IMR-90 (cell line): ENCODE measurements around the gene HDC. TPM values are rescaled to one million over a fixed set of nuclear protein-coding genes. Genes with fewer than 3 reads are reported as not detected.

Experiments
- ATAC-seq: fragments of 200-7000 bp; cut with Tn5 transposase; 2 replicates; pipeline ENCODE4 v1.9.1; 2020; ENCODE audit warnings: low read depth, mild to moderate bottlenecking, moderate library complexity
- BruUV-seq: library from RNA; stranded (reverse); fragments of 400-500 nt; replicated peaks from 2 replicates; lab custom pipeline; 2021; lab: Mats Ljungman, UMichigan
- CTCF ChIA-PET: fragments of 300-600 bp; formaldehyde crosslinking; extraction: SDS; loops from one replicate; lab custom pipeline; 2021; ENCODE audit warnings: antibody characterized with exemption; lab: Yijun Ruan, JAX
- POLR2A ChIA-PET: fragments of 300-600 bp; sonication (Branson Sonifier 250); formaldehyde crosslinking; loops from one replicate; lab custom pipeline; 2022; ENCODE audit warnings: antibody characterized with exemption; ENCODE audit not compliant: unreplicated experiment; lab: Charles Lee
- DNase-seq: peaks from one replicate; pipeline ENCODE4 v3.0.0; 2013
- H2AFZ ChIP-seq: replicated peaks from 2 replicates; pipeline ENCODE3; 2013; ENCODE audit warnings: low read length, mild to moderate bottlenecking; ENCODE audit not compliant: poor library complexity
- H2AK5ac ChIP-seq: 2 replicates; pipeline ENCODE4 v1.6.1; 2013; ENCODE audit warnings: low read depth, low read length, inconsistent platforms
- H2AK9ac ChIP-seq: replicated peaks from 2 replicates; pipeline ENCODE3; 2013; ENCODE audit warnings: mild to moderate bottlenecking, low read depth, low read length, moderate library complexity; ENCODE audit not compliant: poor library complexity
- H2BK120ac ChIP-seq: 2 replicates; pipeline ENCODE4 v1.6.1; 2013; ENCODE audit warnings: low read depth, low read length, inconsistent platforms
- H2BK15ac ChIP-seq: 3 replicates; pipeline ENCODE4 v1.6.1; 2013; ENCODE audit warnings: low read depth, low read length, inconsistent platforms
- H2BK20ac ChIP-seq: 2 replicates; pipeline ENCODE4 v1.6.1; 2013; ENCODE audit warnings: low read depth, mild to moderate bottlenecking, inconsistent platforms, low read length, moderate library complexity
- H2BK5ac ChIP-seq: 2 replicates; pipeline ENCODE4 v1.6.1; 2013; ENCODE audit warnings: mild to moderate bottlenecking, low read depth, low read length, inconsistent platforms; ENCODE audit not compliant: poor library complexity, severe bottlenecking
- H3K14ac ChIP-seq: replicated peaks from 2 replicates; pipeline ENCODE4 v1.6.1; 2013; ENCODE audit warnings: low read depth, low read length, inconsistent platforms
- H3K18ac ChIP-seq: 2 replicates; pipeline ENCODE4 v1.6.1; 2013; ENCODE audit warnings: low read depth, low read length, control low read depth
- H3K23ac ChIP-seq: 2 replicates; pipeline ENCODE4 v1.6.1; 2013; ENCODE audit warnings: low read depth, low read length, inconsistent platforms
- H3K27ac ChIP-seq: 2 replicates; pipeline ENCODE4 v1.5.1; 2013; ENCODE audit warnings: mild to moderate bottlenecking, control low read depth, low read length; ENCODE audit not compliant: insufficient read depth
- H3K27me3 ChIP-seq: 2 replicates; pipeline ENCODE4 v1.6.1; 2013; ENCODE audit warnings: low read length; ENCODE audit not compliant: control insufficient read depth, insufficient read depth
- H3K36me3 ChIP-seq: 2 replicates; pipeline ENCODE4 v1.6.1; 2013; ENCODE audit warnings: low read length, mixed read lengths; ENCODE audit not compliant: control insufficient read depth, insufficient read depth
- H3K4ac ChIP-seq: 2 replicates; pipeline ENCODE4 v1.6.1; 2013; ENCODE audit warnings: low read depth, low read length, inconsistent platforms
- H3K4me1 ChIP-seq: 2 replicates; pipeline ENCODE4 v1.6.1; 2013; ENCODE audit warnings: low read length, mixed read lengths; ENCODE audit not compliant: control insufficient read depth, insufficient read depth
- H3K4me2 ChIP-seq: 2 replicates; pipeline ENCODE4 v1.6.1; 2013; ENCODE audit warnings: low read depth, mild to moderate bottlenecking, control low read depth, low read length, moderate library complexity
- H3K4me3 ChIP-seq: 2 replicates; pipeline ENCODE4 v1.5.1; 2013; ENCODE audit warnings: low read depth, mild to moderate bottlenecking, control low read depth, low read length, moderate library complexity; ENCODE audit not compliant: insufficient read depth
- H3K56ac ChIP-seq: 2 replicates; pipeline ENCODE4 v1.6.1; 2013; ENCODE audit warnings: low read length, inconsistent platforms; ENCODE audit not compliant: insufficient read depth; ENCODE audit errors: extremely low read depth
- H3K79me1 ChIP-seq, 2 experiments: 2 replicates each; pipeline ENCODE4 v1.6.1; 2013; ENCODE audit warnings: low read length in 2 of 2, inconsistent platforms in 1 of 2, low read depth in 1 of 2
- H3K9ac ChIP-seq: 2 replicates; pipeline ENCODE4 v1.6.1; 2013; ENCODE audit warnings: low read depth, low read length, control low read depth
- H3K9me1 ChIP-seq: 2 replicates; pipeline ENCODE4 v1.6.1; 2013; ENCODE audit warnings: low read length, inconsistent platforms; ENCODE audit not compliant: insufficient read depth
- H3K9me3 ChIP-seq: 2 replicates; pipeline ENCODE4 v1.6.1; 2013; ENCODE audit warnings: low read length; ENCODE audit not compliant: control insufficient read depth, insufficient read depth
- H4K20me1 ChIP-seq: 2 replicates; pipeline ENCODE4 v1.6.1; 2013; ENCODE audit warnings: low read length, inconsistent platforms; ENCODE audit not compliant: insufficient read depth
- H4K5ac ChIP-seq: 2 replicates; pipeline ENCODE4 v1.6.1; 2013; ENCODE audit warnings: mild to moderate bottlenecking, low read depth, low read length, control low read depth
- H4K8ac ChIP-seq, 2 experiments: 2 replicates each; pipeline ENCODE4 v1.6.1; 2013; ENCODE audit warnings: low read depth in 2 of 2, low read length in 2 of 2, control low read depth in 1 of 2, inconsistent platforms in 1 of 2
- H4K91ac ChIP-seq: 2 replicates; pipeline ENCODE4 v1.6.1; 2013; ENCODE audit warnings: low read depth, low read length, inconsistent platforms; ENCODE audit not compliant: insufficient read depth
- BHLHE40 ChIP-seq: fragments of 150-350 bp; IDR thresholded peaks from 2 replicates; pipeline ENCODE4 v1.6.1; 2016; ENCODE audit warnings: mild to moderate bottlenecking, low read depth, low read length
- CHD1 ChIP-seq: IDR thresholded peaks from 2 replicates; pipeline ENCODE4 v1.6.1; 2012; ENCODE audit warnings: low read depth, low read length, improper control_type of control experiment
- FOS ChIP-seq: fragments of 150-350 bp; IDR thresholded peaks from 2 replicates; pipeline ENCODE4 v1.6.1; 2016; ENCODE audit warnings: low read depth, low read length
- MAFK ChIP-seq: IDR thresholded peaks from 2 replicates; pipeline ENCODE4 v1.6.1; 2012; ENCODE audit warnings: low read depth, low read length, improper control_type of control experiment
- MAZ ChIP-seq: IDR thresholded peaks from 2 replicates; pipeline ENCODE4 v1.6.1; 2012; ENCODE audit warnings: low read depth, mild to moderate bottlenecking, low read length, improper control_type of control experiment, moderate library complexity, borderline replicate concordance
- MXI1 ChIP-seq: IDR thresholded peaks from 2 replicates; pipeline ENCODE4 v1.6.1; 2012; ENCODE audit warnings: low read depth, mild to moderate bottlenecking, low read length, moderate library complexity, borderline replicate concordance
- NFE2L2 ChIP-seq: fragments of 150-350 bp; IDR thresholded peaks from 2 replicates; pipeline ENCODE4 v1.6.1; 2016; ENCODE audit warnings: low read depth, mild to moderate bottlenecking, low read length
- POLR2A ChIP-seq: IDR thresholded peaks from 2 replicates; pipeline ENCODE4 v1.6.1; 2012; ENCODE audit warnings: mild to moderate bottlenecking, low read depth, low read length
- RCOR1 ChIP-seq: IDR thresholded peaks from 2 replicates; pipeline ENCODE4 v1.6.1; 2012; ENCODE audit warnings: mild to moderate bottlenecking, low read length, improper control_type of control experiment; ENCODE audit not compliant: insufficient replicate concordance
- RFX5 ChIP-seq: IDR thresholded peaks from 2 replicates; pipeline ENCODE4 v1.8.0; 2012; ENCODE audit warnings: low read depth, mild to moderate bottlenecking, low read length, moderate library complexity
- SMC3 ChIP-seq: fragments of 150-350 bp; IDR thresholded peaks from 2 replicates; pipeline ENCODE4 v1.6.1; 2016; ENCODE audit warnings: low read depth, mild to moderate bottlenecking, antibody characterized with exemption, low read length, moderate library complexity
- WGBS, 2 experiments: methylation state at CpG; one replicate each; pipeline versions ENCODE4 v1.1.5 to v1.1.7; 2013; ENCODE audit warnings: missing lambda C conversion rate in 2 of 2; ENCODE audit not compliant: insufficient read length in 1 of 2; ENCODE audit errors: extremely low coverage in 2 of 2; 5-methylcytosine and 5-hydroxymethylcytosine counted together
- dilution Hi-C: fragments of 300-500 bp; cut with HindIII; formaldehyde crosslinking; loops from one replicate; pipeline ENCODE4 v1.14.3; 2018; ENCODE audit warnings: low sequenced_read_pairs; ENCODE audit not compliant: unreplicated experiment
- in situ Hi-C: fragments of 300-500 bp; cut with MboI; formaldehyde crosslinking; loops from 3 replicates; pipeline ENCODE4 v1.14.3; 2019; ENCODE audit warnings: low sequenced_read_pairs, inconsistent platforms, mixed read lengths
- intact Hi-C: fragments of 100-400 bp; cut with micrococcal nuclease; formaldehyde crosslinking; loops from 2 replicates; pipeline ENCODE4 v1.10.0; 2022
- polyA plus RNA-seq, 3 experiments: library from polyadenylated mRNA; depleted of rRNA; stranded (reverse); fragments of >200 nt; gene quantifications; 2 replicates each; pipeline ENCODE4 v1.2.3, GENCODE V29; 2012; ENCODE audit warnings: low replicate concordance in 1 of 3
- total RNA-seq: library from RNA; depleted of rRNA; stranded (reverse); fragments of >200 nt; gene quantifications from 2 replicates; pipeline ENCODE4 v1.2.3, GENCODE V29; 2012
- TF ChIP-seq, protein P1 (sequence below): fragments of 150-350 bp; IDR thresholded peaks from 2 replicates; pipeline ENCODE4 v1.6.1; 2017; ENCODE audit warnings: mild to moderate bottlenecking, antibody characterized with exemption, low read length, low read depth
- TF ChIP-seq, protein P2 (sequence below): conservative IDR thresholded peaks from 2 replicates; pipeline ENCODE4 v1.5.1; 2012; ENCODE audit warnings: mild to moderate bottlenecking, low read depth, low read length, improper control_type of control experiment
- TF ChIP-seq, protein P3 (sequence below): fragments of 150-350 bp; IDR thresholded peaks from 2 replicates; pipeline ENCODE4 v1.6.1; 2016; ENCODE audit warnings: low read depth, mild to moderate bottlenecking, low read length, moderate library complexity, borderline replicate concordance

Gene HDC
- total and polyA plus RNA-seq, 2 of the 4 experiments (the other 2 are of a cell fraction): not detected

DNA sequence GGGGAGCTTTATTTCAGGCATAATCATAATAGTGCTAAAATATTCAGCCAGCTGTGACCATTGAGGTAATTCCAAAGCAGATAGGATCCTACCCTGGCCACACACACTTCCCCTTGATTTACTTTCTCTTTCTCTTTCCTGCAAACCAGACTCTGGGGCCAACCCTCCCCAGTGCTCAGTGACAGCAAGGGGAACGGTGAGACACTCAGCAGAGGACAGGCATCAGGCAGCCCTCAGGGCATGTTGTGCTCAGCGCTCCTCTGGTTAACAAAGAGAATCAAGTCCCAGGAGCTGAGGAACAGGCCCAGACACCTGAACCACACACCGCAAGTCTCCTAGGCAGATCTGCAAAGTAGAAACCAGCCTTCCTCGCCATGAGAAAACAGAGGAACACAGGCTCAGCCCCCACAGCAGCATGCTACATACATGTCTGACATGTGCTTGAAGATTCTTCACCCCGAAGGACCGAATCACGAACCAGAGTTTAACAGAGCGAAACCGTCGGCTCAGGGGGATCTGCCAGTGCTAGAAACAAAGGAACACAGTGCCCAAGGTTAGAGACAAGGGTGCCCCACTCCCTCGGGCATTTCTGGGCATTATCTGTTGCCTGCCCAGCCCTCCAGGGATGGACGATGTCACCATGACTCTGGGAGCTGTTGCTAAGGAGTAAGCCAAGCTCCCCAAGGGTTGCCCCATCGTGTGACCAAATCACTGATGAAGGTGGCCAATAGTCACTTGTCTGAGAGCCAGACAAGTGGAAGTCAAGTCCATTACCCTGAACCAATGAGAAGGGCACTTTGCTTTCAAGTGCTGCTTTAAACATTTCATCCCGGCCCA is 17.5 kb downstream of the HDC start:
- CTCF ChIA-PET: interaction anchor here (0.5 kb wide), 1 partner anchor 1526 kb away, joined by 4 read pairs; no protein-coding TSS in a partner anchor
- H2AK9ac ChIP-seq: no peak overlapping the region
- peak overlapping the region; percentile 3; the same call in 1 of the 2 replicates for H4K5ac ChIP-seq
- dilution Hi-C loops: no loop called here
- H2BK15ac ChIP-seq: no peak overlapping the region
- H3K4me1 ChIP-seq: peaks cover 2% of the 10 kb centered on the region; the same call in 1 of the 2 replicates
- peaks cover 6% of the 10 kb centered on the region; the same call in 1 of the 2 replicates for H3K9me1 ChIP-seq
- no peak overlapping the region for H3K56ac ChIP-seq
- no peak overlapping the region for H4K8ac ChIP-seq
- H3K27me3 ChIP-seq: peaks cover 10% of the 10 kb centered on the region
- peak; percentile 51; the same call in 1 of the 2 replicates for ATAC-seq
- in situ Hi-C loops: no loop called here
- no peak overlapping the region for H3K18ac ChIP-seq
- 95% methylated on average over 9 of the region's 14 CpGs; no CpG with 5 or more reads in 1 of the 2 experiments for WGBS, 2 experiments
- H3K9me3 ChIP-seq: no peaks in the 10 kb centered on the region
- no peak overlapping the region for H3K23ac ChIP-seq
- H2BK5ac ChIP-seq: no peak overlapping the region
- no peak for DNase-seq
- H3K4ac ChIP-seq: no peak overlapping the region
- H3K4me2 ChIP-seq: no peak overlapping the region
- H3K4me3 ChIP-seq: no peak overlapping the region
- TF ChIP-seq RFX5 (no peak), BHLHE40 (no peak), SMC3 (no peak), MAZ (no peak), MXI1 (no peak), POLR2A (no peak), FOS (no peak), NFE2L2 (no peak), MAFK (no peak), CHD1 (no peak), RCOR1 (no peak)
- TF ChIP-seq, protein P1, sequence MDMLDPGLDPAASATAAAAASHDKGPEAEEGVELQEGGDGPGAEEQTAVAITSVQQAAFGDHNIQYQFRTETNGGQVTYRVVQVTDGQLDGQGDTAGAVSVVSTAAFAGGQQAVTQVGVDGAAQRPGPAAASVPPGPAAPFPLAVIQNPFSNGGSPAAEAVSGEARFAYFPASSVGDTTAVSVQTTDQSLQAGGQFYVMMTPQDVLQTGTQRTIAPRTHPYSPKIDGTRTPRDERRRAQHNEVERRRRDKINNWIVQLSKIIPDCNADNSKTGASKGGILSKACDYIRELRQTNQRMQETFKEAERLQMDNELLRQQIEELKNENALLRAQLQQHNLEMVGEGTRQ: no peak
- TF ChIP-seq, protein P2, sequence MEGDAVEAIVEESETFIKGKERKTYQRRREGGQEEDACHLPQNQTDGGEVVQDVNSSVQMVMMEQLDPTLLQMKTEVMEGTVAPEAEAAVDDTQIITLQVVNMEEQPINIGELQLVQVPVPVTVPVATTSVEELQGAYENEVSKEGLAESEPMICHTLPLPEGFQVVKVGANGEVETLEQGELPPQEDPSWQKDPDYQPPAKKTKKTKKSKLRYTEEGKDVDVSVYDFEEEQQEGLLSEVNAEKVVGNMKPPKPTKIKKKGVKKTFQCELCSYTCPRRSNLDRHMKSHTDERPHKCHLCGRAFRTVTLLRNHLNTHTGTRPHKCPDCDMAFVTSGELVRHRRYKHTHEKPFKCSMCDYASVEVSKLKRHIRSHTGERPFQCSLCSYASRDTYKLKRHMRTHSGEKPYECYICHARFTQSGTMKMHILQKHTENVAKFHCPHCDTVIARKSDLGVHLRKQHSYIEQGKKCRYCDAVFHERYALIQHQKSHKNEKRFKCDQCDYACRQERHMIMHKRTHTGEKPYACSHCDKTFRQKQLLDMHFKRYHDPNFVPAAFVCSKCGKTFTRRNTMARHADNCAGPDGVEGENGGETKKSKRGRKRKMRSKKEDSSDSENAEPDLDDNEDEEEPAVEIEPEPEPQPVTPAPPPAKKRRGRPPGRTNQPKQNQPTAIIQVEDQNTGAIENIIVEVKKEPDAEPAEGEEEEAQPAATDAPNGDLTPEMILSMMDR: no peak
- TF ChIP-seq, protein P3, sequence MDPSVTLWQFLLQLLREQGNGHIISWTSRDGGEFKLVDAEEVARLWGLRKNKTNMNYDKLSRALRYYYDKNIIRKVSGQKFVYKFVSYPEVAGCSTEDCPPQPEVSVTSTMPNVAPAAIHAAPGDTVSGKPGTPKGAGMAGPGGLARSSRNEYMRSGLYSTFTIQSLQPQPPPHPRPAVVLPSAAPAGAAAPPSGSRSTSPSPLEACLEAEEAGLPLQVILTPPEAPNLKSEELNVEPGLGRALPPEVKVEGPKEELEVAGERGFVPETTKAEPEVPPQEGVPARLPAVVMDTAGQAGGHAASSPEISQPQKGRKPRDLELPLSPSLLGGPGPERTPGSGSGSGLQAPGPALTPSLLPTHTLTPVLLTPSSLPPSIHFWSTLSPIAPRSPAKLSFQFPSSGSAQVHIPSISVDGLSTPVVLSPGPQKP: no peak
- intact Hi-C loops: no loop called here
- peak overlapping the region; percentile 76 for H2AFZ ChIP-seq
- no TSS peak for BruUV-seq
- H4K20me1 ChIP-seq: no peaks in the 10 kb centered on the region
- H3K27ac ChIP-seq: no peak overlapping the region
- H3K9ac ChIP-seq: no peak overlapping the region
- H2BK20ac ChIP-seq: no peak overlapping the region; the same call in 1 of the 2 replicates
- H2AK5ac ChIP-seq: no peak overlapping the region
- no peaks in the 10 kb centered on the region for H3K79me1 ChIP-seq
- no peak overlapping the region; the same call in 1 of the 2 replicates for H3K14ac ChIP-seq
- no peak overlapping the region for H4K91ac ChIP-seq
- POLR2A ChIA-PET: no interaction called here
- H3K36me3 ChIP-seq: no peaks in the 10 kb centered on the region
- H2BK120ac ChIP-seq: no peak overlapping the region
